T-helper 1 cell treated with Interleukin-12 subunit alpha and Interleukin-12 subunit beta and Interleukin-4 antibody, amounts not matched to agents 30 μg/mL and 1 μg/mL, for 36 hours (primary cell): ENCODE measurements around the gene RCBTB2.

Source experiments
- H3K27ac Mint-ChIP-seq: one replicate; pipeline ENCODE4 v1.8.0; 2021; ENCODE audit warnings: mild to moderate bottlenecking, mixed read lengths
- H3K27me3 Mint-ChIP-seq: one replicate; pipeline ENCODE4 v1.8.0; 2021; ENCODE audit warnings: low read depth, mixed read lengths
- H3K36me3 Mint-ChIP-seq: one replicate; pipeline ENCODE4 v1.8.0; 2021; ENCODE audit warnings: low read depth, mixed read lengths
- H3K4me1 Mint-ChIP-seq: one replicate; pipeline ENCODE4 v1.8.0; 2021; ENCODE audit warnings: low read depth, mixed read lengths
- H3K4me3 Mint-ChIP-seq: one replicate; pipeline ENCODE4 v1.8.0; 2021; ENCODE audit warnings: mild to moderate bottlenecking, moderate library complexity, mixed read lengths
- H3K9me3 Mint-ChIP-seq: one replicate; pipeline ENCODE4 v1.8.0; 2021; ENCODE audit warnings: mixed read lengths

The RCBTB2 gene

GRCh38 chr13:48528720-48529119, 4.2 kb downstream of the RCBTB2 start:
- Mint-ChIP-seq H3K27ac (no peak overlapping the region), H3K36me3 (no peaks in the 10 kb centered on the region), H3K9me3 (no peaks in the 10 kb centered on the region), H3K4me1 (peaks cover 23% of the 10 kb centered on the region), H3K4me3 (no peak overlapping the region), H3K27me3 (peaks cover 10% of the 10 kb centered on the region)

GRCh38 chr13:48527955-48528354, 4.9 kb downstream of the RCBTB2 start:
- H3K36me3 Mint-ChIP-seq: no peaks in the 10 kb centered on the region
- no peak overlapping the region for H3K4me3 Mint-ChIP-seq
- no peaks in the 10 kb centered on the region for H3K9me3 Mint-ChIP-seq
- peaks cover 10% of the 10 kb centered on the region for H3K27me3 Mint-ChIP-seq
- H3K27ac Mint-ChIP-seq: no peak overlapping the region
- H3K4me1 Mint-ChIP-seq: peaks cover 18% of the 10 kb centered on the region

GRCh38 chr13:48526286-48526685, 6.6 kb downstream of the RCBTB2 start:
- Mint-ChIP-seq H3K4me3 (no peak overlapping the region), H3K27ac (no peak overlapping the region), H3K27me3 (peaks cover 10% of the 10 kb centered on the region), H3K4me1 (peaks cover 9% of the 10 kb centered on the region), H3K36me3 (no peaks in the 10 kb centered on the region), H3K9me3 (no peaks in the 10 kb centered on the region)

GRCh38 chr13:48518083-48518482, 14.8 kb downstream of the RCBTB2 start:
- peaks cover 3% of the 10 kb centered on the region for H3K27me3 Mint-ChIP-seq
- H3K27ac Mint-ChIP-seq: no peak overlapping the region
- no peaks in the 10 kb centered on the region for H3K4me1 Mint-ChIP-seq
- H3K4me3 Mint-ChIP-seq: no peak overlapping the region
- H3K36me3 Mint-ChIP-seq: peaks cover 19% of the 10 kb centered on the region
- H3K9me3 Mint-ChIP-seq: no peaks in the 10 kb centered on the region

- Mint-ChIP-seq H3K36me3 (peaks cover 26% of the 10 kb centered on the region), H3K27me3 (peaks cover 3% of the 10 kb centered on the region), H3K4me1 (peaks cover 1% of the 10 kb centered on the region), H3K4me3 (no peak overlapping the region), H3K9me3 (no peaks in the 10 kb centered on the region), H3K27ac (no peak overlapping the region)
These were observed 17.1 kb downstream of the RCBTB2 start for GRCh38 chr13:48515732-48516131.

- Mint-ChIP-seq H3K36me3 (peaks cover 30% of the 10 kb centered on the region), H3K9me3 (no peaks in the 10 kb centered on the region), H3K4me3 (no peak overlapping the region), H3K4me1 (peaks cover 9% of the 10 kb centered on the region), H3K27ac (no peak overlapping the region), H3K27me3 (peaks cover 3% of the 10 kb centered on the region)
These were observed 18.1 kb downstream of the RCBTB2 start for GRCh38 chr13:48514793-48515192.

GRCh38 chr13:48511621-48512230, 21.2 kb downstream of the RCBTB2 start:
- H3K4me1 Mint-ChIP-seq: peaks cover 14% of the 10 kb centered on the region
- peaks cover 31% of the 10 kb centered on the region for H3K36me3 Mint-ChIP-seq
- no peaks in the 10 kb centered on the region for H3K9me3 Mint-ChIP-seq
- no peak overlapping the region for H3K27ac Mint-ChIP-seq
- H3K4me3 Mint-ChIP-seq: no peak overlapping the region
- no peaks in the 10 kb centered on the region for H3K27me3 Mint-ChIP-seq

GRCh38 chr13:48510698-48511097, 22.2 kb downstream of the RCBTB2 start:
- Mint-ChIP-seq H3K4me1 (peaks cover 24% of the 10 kb centered on the region), H3K4me3 (no peak overlapping the region), H3K36me3 (peaks cover 32% of the 10 kb centered on the region), H3K27ac (no peak overlapping the region), H3K9me3 (no peaks in the 10 kb centered on the region), H3K27me3 (peaks cover 2% of the 10 kb centered on the region)

GRCh38 chr13:48508011-48508410, 24.9 kb downstream of the RCBTB2 start:
- Mint-ChIP-seq H3K4me1 (peaks cover 49% of the 10 kb centered on the region), H3K4me3 (no peak overlapping the region), H3K27ac (no peak overlapping the region), H3K36me3 (peaks cover 28% of the 10 kb centered on the region), H3K9me3 (no peaks in the 10 kb centered on the region), H3K27me3 (peaks cover 10% of the 10 kb centered on the region)

- Mint-ChIP-seq H3K9me3 (no peaks in the 10 kb centered on the region), H3K4me3 (no peak overlapping the region), H3K36me3 (peaks cover 28% of the 10 kb centered on the region), H3K27me3 (peaks cover 10% of the 10 kb centered on the region), H3K4me1 (peaks cover 54% of the 10 kb centered on the region), H3K27ac (no peak overlapping the region)
These were observed 25.9 kb downstream of the RCBTB2 start for GRCh38 chr13:48507021-48507420.

GRCh38 chr13:48506092-48506701, 26.7 kb downstream of the RCBTB2 start:
- Mint-ChIP-seq H3K9me3 (no peaks in the 10 kb centered on the region), H3K27me3 (peaks cover 10% of the 10 kb centered on the region), H3K4me3 (peak overlapping the region; percentile 28), H3K27ac (peak overlapping the region; percentile 90), H3K4me1 (peaks cover 57% of the 10 kb centered on the region), H3K36me3 (peaks cover 25% of the 10 kb centered on the region)

GRCh38 chr13:48505597-48506091, 27.2 kb downstream of the RCBTB2 start:
- H3K9me3 Mint-ChIP-seq: no peaks in the 10 kb centered on the region
- H3K27ac Mint-ChIP-seq: peak overlapping the region; percentile 90
- H3K36me3 Mint-ChIP-seq: peaks cover 25% of the 10 kb centered on the region
- H3K4me1 Mint-ChIP-seq: peaks cover 59% of the 10 kb centered on the region
- H3K27me3 Mint-ChIP-seq: peaks cover 10% of the 10 kb centered on the region
- H3K4me3 Mint-ChIP-seq: peak overlapping the region; percentile 28

- Mint-ChIP-seq H3K27ac (peak overlapping the region; percentile 90), H3K4me1 (peaks cover 57% of the 10 kb centered on the region), H3K9me3 (no peaks in the 10 kb centered on the region), H3K36me3 (peaks cover 23% of the 10 kb centered on the region), H3K4me3 (peak overlapping the region; percentile 26), H3K27me3 (peaks cover 10% of the 10 kb centered on the region)
These were observed 27.9 kb downstream of the RCBTB2 start for GRCh38 chr13:48505012-48505411.

GRCh38 chr13:48504606-48505005, 28.3 kb downstream of the RCBTB2 start:
- Mint-ChIP-seq H3K36me3 (peaks cover 21% of the 10 kb centered on the region), H3K27me3 (peaks cover 10% of the 10 kb centered on the region), H3K27ac (peak overlapping the region; percentile 90), H3K4me3 (peak overlapping the region; percentile 12), H3K9me3 (no peaks in the 10 kb centered on the region), H3K4me1 (peaks cover 54% of the 10 kb centered on the region)

GRCh38 chr13:48502601-48503319, 30.1 kb downstream of the RCBTB2 start:
- Mint-ChIP-seq H3K4me3 (no peak overlapping the region), H3K27ac (no peak overlapping the region), H3K4me1 (peaks cover 63% of the 10 kb centered on the region), H3K36me3 (peaks cover 28% of the 10 kb centered on the region), H3K9me3 (no peaks in the 10 kb centered on the region), H3K27me3 (peaks cover 16% of the 10 kb centered on the region)
